Endodermal cell (in vitro differentiated cells): Measurements from ENCODE around the gene HORMAD2. TPM values are rescaled to one million over a fixed set of nuclear protein-coding genes. Genes with fewer than 3 reads are reported as not detected.
"Not testable (repeated sequence)": the region's sequence is repeated elsewhere in the genome, so short reads cannot be mapped to it uniquely, and the experiment has no call there.

Source experiments
- DNase-seq: peaks from one replicate; pipeline ENCODE4 v3.0.0-alpha.2; 2017
- H3K27ac ChIP-seq: 2 replicates; pipeline ENCODE4 v1.5.1; 2013; ENCODE audit warnings: mild to moderate bottlenecking, low read depth, low read length, moderate library complexity
- H3K27me3 ChIP-seq: 2 replicates; pipeline ENCODE4 v1.6.1; 2013; ENCODE audit warnings: mild to moderate bottlenecking, low read length, moderate library complexity; ENCODE audit not compliant: insufficient read depth, control insufficient read depth, poor library complexity, severe bottlenecking
- H3K36me3 ChIP-seq: 2 replicates; pipeline ENCODE4 v1.7.0; 2013; ENCODE audit warnings: mild to moderate bottlenecking, low read length, moderate library complexity; ENCODE audit not compliant: control insufficient read depth, insufficient read depth
- H3K4me1 ChIP-seq: one replicate; pipeline ENCODE4 v1.7.0; 2013; ENCODE audit warnings: low read length; ENCODE audit not compliant: control insufficient read depth, insufficient read depth
- H3K4me3 ChIP-seq: 2 replicates; pipeline ENCODE4 v1.5.1; 2013; ENCODE audit warnings: mild to moderate bottlenecking, low read length, moderate library complexity
- H3K9ac ChIP-seq: 2 replicates; pipeline ENCODE4 v1.6.1; 2013; ENCODE audit warnings: mild to moderate bottlenecking, low read length, moderate library complexity; ENCODE audit not compliant: poor library complexity, severe bottlenecking; ENCODE audit errors: extremely low read depth
- H3K9me3 ChIP-seq: 2 replicates; pipeline ENCODE4 v1.6.1; 2013; ENCODE audit warnings: mild to moderate bottlenecking, low read length, moderate library complexity; ENCODE audit not compliant: control insufficient read depth
- H3K27ac Mint-ChIP-seq: 2 replicates; pipeline ENCODE4 v1.8.0; 2020; ENCODE audit warnings: mixed read lengths
- H3K27me3 Mint-ChIP-seq: 2 replicates; pipeline ENCODE4 v1.8.0; 2021; ENCODE audit warnings: mild to moderate bottlenecking, mixed read lengths; ENCODE audit not compliant: insufficient read depth
- H3K36me3 Mint-ChIP-seq: 2 replicates; pipeline ENCODE4 v1.8.0; 2020; ENCODE audit warnings: low read depth, mixed read lengths
- H3K4me1 Mint-ChIP-seq: 2 replicates; pipeline ENCODE4 v1.8.0; 2020; ENCODE audit warnings: mixed read lengths
- H3K4me3 Mint-ChIP-seq: 2 replicates; pipeline ENCODE4 v1.8.0; 2020; ENCODE audit warnings: mild to moderate bottlenecking, moderate library complexity, mixed read lengths
- H3K9me3 Mint-ChIP-seq: 2 replicates; pipeline ENCODE4 v1.8.0; 2020; ENCODE audit warnings: mild to moderate bottlenecking, mixed read lengths
- CTCF ChIP-seq: fragments of 200-600 bp; sonication (generic); conservative IDR thresholded peaks from 2 replicates; pipeline ENCODE4 v1.5.0; 2021; ENCODE audit warnings: antibody characterized with exemption, mild to moderate bottlenecking
- WGBS, 2 experiments: methylation state at CpG; one replicate each; pipeline versions ENCODE4 v1.1.5 to v1.1.7; 2013; ENCODE audit warnings: missing lambda C conversion rate in 2 of 2, mixed read lengths in 1 of 2; ENCODE audit not compliant: insufficient coverage in 1 of 2, insufficient read length in 1 of 2; 5-methylcytosine and 5-hydroxymethylcytosine counted together
- total RNA-seq, 2 donors: library from RNA; stranded (reverse); fragmentation: NEBNext Ultra II Directional in 1 of 2; extraction: Animal tissue kit (Norgen Biotek cat#: 25700) in 1 of 2; gene quantifications; 2 replicates in 1 of 2; 3 replicates in 1 of 2; pipeline ENCODE4 v1.2.1, GENCODE V29; 2021

HORMAD2 gene
- total RNA-seq, 2 donors from 2014 or later = 0.55 TPM; not detected in 1

GRCh38 chr22:30092686-30093085 is 12.4 kb downstream of the HORMAD2 start:
- no peak overlapping the region for H3K4me3 ChIP-seq
- H3K36me3 ChIP-seq = no peaks in the 10 kb centered on the region
- no peak overlapping the region for H3K27ac Mint-ChIP-seq
- H3K4me3 Mint-ChIP-seq = no peak overlapping the region
- H3K9me3 Mint-ChIP-seq = peaks cover 36% of the 10 kb centered on the region
- H3K4me1 Mint-ChIP-seq = no peaks in the 10 kb centered on the region
- no peak for TF ChIP-seq CTCF
- WGBS, 2 experiments = 83% methylated on average over 1 of the region's 1 CpG; no CpG with 5 or more reads in 1 of the 2 experiments
- no peaks in the 10 kb centered on the region for H3K27me3 ChIP-seq
- no peaks in the 10 kb centered on the region for H3K36me3 Mint-ChIP-seq
- DNase-seq = no peak
- peaks cover 1% of the 10 kb centered on the region for H3K27me3 Mint-ChIP-seq
- H3K9ac ChIP-seq = no peak overlapping the region
- no peaks in the 10 kb centered on the region for H3K4me1 ChIP-seq
- H3K9me3 ChIP-seq = peaks cover 40% of the 10 kb centered on the region
- no peak overlapping the region for H3K27ac ChIP-seq

DNA sequence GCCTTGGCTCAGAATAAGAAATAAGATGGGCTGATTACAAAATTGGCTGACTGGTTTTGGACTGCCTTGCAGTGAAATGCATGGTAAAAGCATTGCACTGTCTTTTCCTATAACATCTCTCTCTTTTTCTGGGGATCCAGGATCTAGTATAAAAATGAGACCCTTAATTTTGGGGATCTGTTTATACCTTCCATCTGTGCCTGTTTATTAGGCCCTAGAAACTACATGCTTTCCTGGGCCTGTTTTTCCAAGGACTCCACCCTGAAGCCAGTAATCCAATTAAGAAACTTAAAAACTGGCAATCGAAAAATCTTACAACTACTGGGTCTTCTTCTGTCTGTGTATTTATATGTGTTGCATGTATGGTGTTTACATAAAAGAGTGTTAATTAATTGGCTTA is 14.5 kb downstream of the HORMAD2 start:
- Mint-ChIP-seq H3K27me3 (peaks cover 1% of the 10 kb centered on the region), H3K4me3 (no peak overlapping the region), H3K27ac (no peak overlapping the region), H3K36me3 (no peaks in the 10 kb centered on the region), H3K9me3 (peaks cover 36% of the 10 kb centered on the region), H3K4me1 (no peaks in the 10 kb centered on the region)
- no peak overlapping the region for H3K27ac ChIP-seq
- no peaks in the 10 kb centered on the region for H3K36me3 ChIP-seq
- no peak for TF ChIP-seq CTCF
- no peaks in the 10 kb centered on the region for H3K27me3 ChIP-seq
- DNase-seq = no peak
- H3K9ac ChIP-seq = no peak overlapping the region
- no peaks in the 10 kb centered on the region for H3K4me1 ChIP-seq
- 86% methylated on average over 1 of the region's 1 CpG; no CpG with 5 or more reads in 1 of the 2 experiments for WGBS, 2 experiments
- H3K9me3 ChIP-seq = peaks cover 40% of the 10 kb centered on the region
- no peak overlapping the region for H3K4me3 ChIP-seq

GRCh38 chr22:30097861-30098260 is 17.6 kb downstream of the HORMAD2 start:
- peaks cover 29% of the 10 kb centered on the region for H3K9me3 Mint-ChIP-seq
- H3K36me3 ChIP-seq = no peaks in the 10 kb centered on the region
- no peak overlapping the region for H3K4me3 ChIP-seq
- H3K4me1 Mint-ChIP-seq = no peaks in the 10 kb centered on the region
- no peak for TF ChIP-seq CTCF
- no peak overlapping the region for H3K9ac ChIP-seq
- no peaks in the 10 kb centered on the region for H3K4me1 ChIP-seq
- peaks cover 5% of the 10 kb centered on the region for H3K27me3 Mint-ChIP-seq
- DNase-seq = no peak
- no peak overlapping the region for H3K27ac Mint-ChIP-seq
- WGBS, 2 experiments = 44 to 57% methylated on average over 1 of the region's 1 CpG
- no peak overlapping the region for H3K27ac ChIP-seq
- H3K27me3 ChIP-seq = no peaks in the 10 kb centered on the region
- H3K4me3 Mint-ChIP-seq = no peak overlapping the region
- H3K36me3 Mint-ChIP-seq = no peaks in the 10 kb centered on the region
- H3K9me3 ChIP-seq = peaks cover 32% of the 10 kb centered on the region

GRCh38 chr22:30100770-30101169 is 20.5 kb downstream of the HORMAD2 start:
- not testable (repeated sequence) for H3K9me3 ChIP-seq, H3K27me3 ChIP-seq, H3K4me3 ChIP-seq, DNase-seq, H3K9me3 Mint-ChIP-seq, H3K27ac ChIP-seq, H3K4me3 Mint-ChIP-seq, H3K36me3 Mint-ChIP-seq, H3K27me3 Mint-ChIP-seq, H3K4me1 ChIP-seq, H3K27ac Mint-ChIP-seq, H3K36me3 ChIP-seq, H3K9ac ChIP-seq, H3K4me1 Mint-ChIP-seq
- 71 to 94% methylated on average over 2 of the region's 2 CpGs for WGBS, 2 experiments
